ENCODE data around the gene MGMT. TPM values are rescaled to one million over a fixed set of nuclear protein-coding genes. Genes with fewer than 3 reads are reported as not detected.

MGMT gene
- total and polyA plus RNA-seq, 2 donors (not counting 1 experiment from before 2014, with no cell fraction given) = 1.9 to 29.1 TPM

DNA sequence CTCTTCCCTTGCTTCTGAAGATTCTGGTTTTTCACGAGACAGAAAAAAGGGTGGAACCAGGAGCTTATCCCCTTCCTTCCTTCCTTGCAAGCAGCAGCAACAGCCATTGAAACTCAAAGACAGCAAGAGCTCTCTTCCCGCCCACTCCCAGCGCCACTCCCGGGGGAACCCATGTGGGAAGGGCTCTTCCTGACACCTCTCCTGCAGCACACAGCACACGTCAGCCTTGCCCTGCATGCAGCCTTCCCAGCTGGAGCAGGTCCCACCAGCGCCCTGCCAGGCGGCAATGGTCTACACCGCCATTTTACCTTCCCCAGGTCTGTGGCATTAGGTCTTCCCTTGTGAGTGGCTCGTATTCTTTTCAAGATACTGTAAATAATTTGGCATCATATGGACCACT lies 161.8 kb downstream of the MGMT start:
- no peak for TF ChIP-seq EZH2 (IDR thresholded peaks at IDR 0.05; ENCODE audit: low read length, missing control alignments)
- TF ChIP-seq, protein P1, sequence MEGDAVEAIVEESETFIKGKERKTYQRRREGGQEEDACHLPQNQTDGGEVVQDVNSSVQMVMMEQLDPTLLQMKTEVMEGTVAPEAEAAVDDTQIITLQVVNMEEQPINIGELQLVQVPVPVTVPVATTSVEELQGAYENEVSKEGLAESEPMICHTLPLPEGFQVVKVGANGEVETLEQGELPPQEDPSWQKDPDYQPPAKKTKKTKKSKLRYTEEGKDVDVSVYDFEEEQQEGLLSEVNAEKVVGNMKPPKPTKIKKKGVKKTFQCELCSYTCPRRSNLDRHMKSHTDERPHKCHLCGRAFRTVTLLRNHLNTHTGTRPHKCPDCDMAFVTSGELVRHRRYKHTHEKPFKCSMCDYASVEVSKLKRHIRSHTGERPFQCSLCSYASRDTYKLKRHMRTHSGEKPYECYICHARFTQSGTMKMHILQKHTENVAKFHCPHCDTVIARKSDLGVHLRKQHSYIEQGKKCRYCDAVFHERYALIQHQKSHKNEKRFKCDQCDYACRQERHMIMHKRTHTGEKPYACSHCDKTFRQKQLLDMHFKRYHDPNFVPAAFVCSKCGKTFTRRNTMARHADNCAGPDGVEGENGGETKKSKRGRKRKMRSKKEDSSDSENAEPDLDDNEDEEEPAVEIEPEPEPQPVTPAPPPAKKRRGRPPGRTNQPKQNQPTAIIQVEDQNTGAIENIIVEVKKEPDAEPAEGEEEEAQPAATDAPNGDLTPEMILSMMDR (conservative IDR thresholded peaks at IDR 0.05 in 1 of 2, IDR thresholded peaks at IDR 0.05 in 1 of 2; ENCODE audit: low read depth in 1 of 2, low read length in 2 of 2) = no peak
- H3K27me3 ChIP-seq (ENCODE audit: control insufficient read depth, insufficient read depth, low read length) = no peaks in the 10 kb centered on the region
- H3K4me2 ChIP-seq (ENCODE audit: extremely low read depth, insufficient read depth, low read length) = no peak overlapping the region
- H3K27ac ChIP-seq (ENCODE audit: insufficient read depth, low read length) = no peak overlapping the region
- H3K4me3 ChIP-seq (replicated peaks in 1 of 4; ENCODE audit: control extremely low read depth in 1 of 4, insufficient read depth in 1 of 4, low read depth in 3 of 4, low read length in 4 of 4) = no peak overlapping the region
- H3K9ac ChIP-seq (ENCODE audit: insufficient read depth, low read length) = no peak overlapping the region
- H3K79me2 ChIP-seq (ENCODE audit: control insufficient read depth, insufficient read depth, low read length) = no peaks in the 10 kb centered on the region
- no peaks in the 10 kb centered on the region for H3K4me1 ChIP-seq (ENCODE audit: control insufficient read depth, extremely low read depth, insufficient read depth, low read length)
- no peaks in the 10 kb centered on the region for H3K9me3 ChIP-seq (ENCODE audit: control insufficient read depth, insufficient read depth, low read depth, low read length)
- no peak overlapping the region for H2AFZ ChIP-seq (ENCODE audit: low read length)
- no peaks in the 10 kb centered on the region for H3K36me3 ChIP-seq (ENCODE audit: control insufficient read depth, insufficient read depth, low read length)
- no peaks in the 10 kb centered on the region for H4K20me1 ChIP-seq (ENCODE audit: control insufficient read depth, extremely low read depth, insufficient read depth, low read length)
- no peak for DNase-seq (ENCODE audit: low read depth in 2 of 2)

DNA sequence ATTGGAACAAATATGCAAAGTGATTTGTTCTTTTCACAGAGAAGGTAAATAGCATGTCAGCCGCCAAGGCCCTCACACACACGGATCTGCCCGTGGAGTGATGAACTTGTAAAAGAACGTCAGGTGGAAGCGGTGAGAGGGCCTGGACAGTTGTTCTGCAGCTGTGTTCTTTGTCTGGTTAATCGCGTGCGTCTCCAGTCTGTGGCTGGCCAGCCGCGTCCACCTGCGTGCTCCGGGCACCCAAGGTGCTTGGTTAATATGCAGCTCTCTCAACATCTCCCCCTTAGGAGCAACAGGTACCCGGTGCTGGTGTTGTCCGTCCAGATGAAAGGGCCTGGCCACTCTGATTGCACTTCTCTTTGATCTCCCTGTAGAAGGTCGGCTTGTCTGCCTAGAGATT lies 162.9 kb downstream of the MGMT start:
- no peak overlapping the region for H3K4me2 ChIP-seq (ENCODE audit: extremely low read depth, insufficient read depth, low read length)
- TF ChIP-seq, protein P1 (conservative IDR thresholded peaks at IDR 0.05 in 1 of 2, IDR thresholded peaks at IDR 0.05 in 1 of 2; ENCODE audit: low read depth in 1 of 2, low read length in 2 of 2) = no peak
- no peak for TF ChIP-seq EZH2 (IDR thresholded peaks at IDR 0.05; ENCODE audit: low read length, missing control alignments)
- H3K9me3 ChIP-seq (ENCODE audit: control insufficient read depth, insufficient read depth, low read depth, low read length) = no peaks in the 10 kb centered on the region
- no peak for DNase-seq (ENCODE audit: low read depth in 2 of 2)
- no peaks in the 10 kb centered on the region for H3K27me3 ChIP-seq (ENCODE audit: control insufficient read depth, insufficient read depth, low read length)
- H3K36me3 ChIP-seq (ENCODE audit: control insufficient read depth, insufficient read depth, low read length) = no peaks in the 10 kb centered on the region
- H4K20me1 ChIP-seq (ENCODE audit: control insufficient read depth, extremely low read depth, insufficient read depth, low read length) = no peaks in the 10 kb centered on the region
- no peaks in the 10 kb centered on the region for H3K79me2 ChIP-seq (ENCODE audit: control insufficient read depth, insufficient read depth, low read length)
- no peak overlapping the region for H2AFZ ChIP-seq (ENCODE audit: low read length)
- H3K4me3 ChIP-seq (replicated peaks in 1 of 4; ENCODE audit: control extremely low read depth in 1 of 4, insufficient read depth in 1 of 4, low read depth in 3 of 4, low read length in 4 of 4) = no peak overlapping the region
- no peak overlapping the region for H3K27ac ChIP-seq (ENCODE audit: insufficient read depth, low read length)
- no peaks in the 10 kb centered on the region for H3K4me1 ChIP-seq (ENCODE audit: control insufficient read depth, extremely low read depth, insufficient read depth, low read length)
- no peak overlapping the region for H3K9ac ChIP-seq (ENCODE audit: insufficient read depth, low read length)

DNA sequence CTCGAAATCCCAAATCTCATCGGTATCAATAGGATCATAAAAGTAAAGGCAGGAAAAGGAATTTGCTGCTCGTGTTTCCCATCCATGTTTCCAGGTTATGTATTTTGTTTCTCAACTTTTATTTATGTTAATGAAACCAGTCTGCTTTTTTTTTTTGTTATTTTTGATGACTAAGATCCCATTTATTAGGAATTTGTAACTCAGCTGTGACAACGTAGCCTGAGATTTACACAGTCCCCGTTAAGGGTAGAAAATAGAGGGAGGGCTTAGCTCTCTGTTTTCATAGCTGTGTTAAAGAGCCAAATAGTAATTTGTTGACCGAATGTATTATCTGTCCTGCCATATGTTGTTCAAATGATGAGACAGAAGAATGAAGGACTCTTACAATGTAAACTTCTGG lies 164.0 kb downstream of the MGMT start:
- DNase-seq (ENCODE audit: low read depth in 2 of 2) = peak in 1 of 2 donors; percentile 14
- no peaks in the 10 kb centered on the region for H3K9me3 ChIP-seq (ENCODE audit: control insufficient read depth, insufficient read depth, low read depth, low read length)
- no peaks in the 10 kb centered on the region for H3K4me1 ChIP-seq (ENCODE audit: control insufficient read depth, extremely low read depth, insufficient read depth, low read length)
- H2AFZ ChIP-seq (ENCODE audit: low read length) = no peak overlapping the region
- no peak overlapping the region for H3K9ac ChIP-seq (ENCODE audit: insufficient read depth, low read length)
- no peak for TF ChIP-seq EZH2 (IDR thresholded peaks at IDR 0.05; ENCODE audit: low read length, missing control alignments)
- TF ChIP-seq, protein P1 (conservative IDR thresholded peaks at IDR 0.05 in 1 of 2, IDR thresholded peaks at IDR 0.05 in 1 of 2; ENCODE audit: low read depth in 1 of 2, low read length in 2 of 2) = no peak
- H3K4me3 ChIP-seq (replicated peaks in 1 of 4; ENCODE audit: control extremely low read depth in 1 of 4, insufficient read depth in 1 of 4, low read depth in 3 of 4, low read length in 4 of 4) = no peak overlapping the region
- H3K79me2 ChIP-seq (ENCODE audit: control insufficient read depth, insufficient read depth, low read length) = no peaks in the 10 kb centered on the region
- H3K36me3 ChIP-seq (ENCODE audit: control insufficient read depth, insufficient read depth, low read length) = no peaks in the 10 kb centered on the region
- H3K4me2 ChIP-seq (ENCODE audit: extremely low read depth, insufficient read depth, low read length) = no peak overlapping the region
- H3K27me3 ChIP-seq (ENCODE audit: control insufficient read depth, insufficient read depth, low read length) = no peaks in the 10 kb centered on the region
- no peaks in the 10 kb centered on the region for H4K20me1 ChIP-seq (ENCODE audit: control insufficient read depth, extremely low read depth, insufficient read depth, low read length)
- H3K27ac ChIP-seq (ENCODE audit: insufficient read depth, low read length) = no peak overlapping the region

Measured in fibroblast of lung (primary cell).